ENCODE data around the gene SLC16A6. TPM values are rescaled to one million over a fixed set of nuclear protein-coding genes. Genes with fewer than 3 reads are reported as not detected.
"Not testable (repeated sequence)": the region's sequence is repeated elsewhere in the genome, so short reads cannot be mapped to it uniquely, and the experiment has no call there.

SLC16A6 gene
- total and polyA plus RNA-seq, 2 of the 4 experiments (the other 2 are of a cell fraction) = 0.22 to 0.54 TPM

DNA sequence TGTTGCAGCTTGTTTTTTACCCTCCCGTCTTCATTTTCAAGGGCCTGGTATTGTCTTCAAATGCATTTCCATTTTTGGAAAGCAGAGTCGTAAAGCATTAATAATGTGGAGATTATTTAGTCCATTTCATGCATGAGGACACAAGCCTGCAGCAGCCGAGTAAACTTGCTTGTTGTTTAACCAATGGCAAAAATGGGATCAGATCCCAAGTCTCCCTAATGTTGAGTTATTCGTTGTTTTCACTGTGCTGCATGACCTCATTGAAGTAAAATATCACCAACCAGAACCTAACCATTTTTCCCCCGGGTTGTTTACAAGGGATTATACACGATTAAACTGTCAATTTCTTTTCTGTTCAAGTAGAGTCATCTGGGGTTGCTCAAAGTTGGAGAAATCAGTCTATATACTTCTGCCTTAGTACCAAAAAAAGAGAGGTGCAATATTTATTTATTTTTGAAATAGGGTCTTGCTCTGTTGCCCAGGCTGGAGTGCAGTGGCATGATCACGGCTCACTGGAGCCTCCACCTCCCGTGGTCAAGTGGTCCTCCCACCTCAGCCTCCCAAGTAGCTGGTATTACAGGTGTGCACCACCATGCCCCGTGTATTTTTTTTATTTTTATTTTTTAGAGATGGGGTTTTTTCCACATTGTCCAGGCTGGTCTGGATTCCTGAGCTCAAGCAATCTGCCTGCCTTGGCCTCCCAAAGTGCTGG, 30.7 kb downstream of the SLC16A6 start (continued):
- no peak for TF ChIP-seq SMC3 (IDR thresholded peaks at IDR 0.05; ENCODE audit: low read depth, low read length)

DNA sequence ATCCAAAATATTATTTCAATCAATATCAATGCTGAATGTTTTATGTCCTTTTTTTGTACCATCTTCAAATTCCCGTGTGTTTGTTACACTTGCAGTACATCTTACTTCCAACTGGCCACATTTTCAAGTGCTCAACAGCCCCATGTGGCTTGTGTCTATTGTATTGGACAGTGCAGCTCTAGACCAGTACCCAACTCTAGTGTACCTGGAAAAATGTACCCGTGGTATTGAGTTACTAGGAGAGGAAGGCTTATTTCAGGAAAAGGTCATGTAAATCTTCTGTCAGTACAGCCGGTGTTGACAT, 31.3 kb downstream of the SLC16A6 start:
- H3K27ac ChIP-seq (ENCODE audit: insufficient read depth, low read length); H3K18ac ChIP-seq (ENCODE audit: low read depth, low read length); BruUV-seq (replicated peaks); H3K14ac ChIP-seq (replicated peaks; ENCODE audit: low read depth, low read length); H4K91ac ChIP-seq (ENCODE audit: insufficient read depth, low read depth, low read length); H3K56ac ChIP-seq (ENCODE audit: extremely low read depth, insufficient read depth, low read length); CTCF ChIA-PET; ATAC-seq (ENCODE audit: low read depth); H3K9me3 ChIP-seq (ENCODE audit: control insufficient read depth, insufficient read depth, low read length); H3K79me1 ChIP-seq (ENCODE audit: low read depth in 1 of 2, low read length in 2 of 2); H3K4me2 ChIP-seq (ENCODE audit: low read depth, low read length); H2AFZ ChIP-seq (replicated peaks; ENCODE audit: low read length, poor library complexity); H2BK120ac ChIP-seq (ENCODE audit: low read depth, low read length); H2BK20ac ChIP-seq (ENCODE audit: low read depth, low read length); H3K4me3 ChIP-seq (ENCODE audit: insufficient read depth, low read depth, low read length); H2BK15ac ChIP-seq (ENCODE audit: low read depth, low read length); H2AK9ac ChIP-seq (replicated peaks; ENCODE audit: low read depth, low read length, poor library complexity); H3K27me3 ChIP-seq (ENCODE audit: control insufficient read depth, insufficient read depth, low read length); dilution Hi-C loops (cut with HindIII; ENCODE audit: low sequenced_read_pairs, unreplicated experiment); POLR2A ChIA-PET (ENCODE audit: unreplicated experiment); H2BK5ac ChIP-seq (ENCODE audit: low read depth, low read length, poor library complexity, severe bottlenecking); H3K4me1 ChIP-seq (ENCODE audit: control insufficient read depth, insufficient read depth, low read length); H3K9ac ChIP-seq (ENCODE audit: low read depth, low read length); H2AK5ac ChIP-seq (ENCODE audit: low read depth, low read length); H3K9me1 ChIP-seq (ENCODE audit: insufficient read depth, low read length); DNase-seq; H3K36me3 ChIP-seq (ENCODE audit: control insufficient read depth, insufficient read depth, low read length); H4K20me1 ChIP-seq (ENCODE audit: insufficient read depth, low read length); H3K4ac ChIP-seq (ENCODE audit: low read depth, low read length); intact Hi-C loops (cut with micrococcal nuclease): not testable (repeated sequence)
- peak overlapping the region in 1 of 2 experiments; percentile 40; a peak in 1 of 4 replicates for H4K8ac ChIP-seq (ENCODE audit: low read depth in 2 of 2, low read length in 2 of 2)
- 0 out of 2 replicates have a peak overlapping the region, but pooled peaks have one; percentile 57 for H3K23ac ChIP-seq (ENCODE audit: low read depth, low read length)
- WGBS, 2 experiments (ENCODE audit: extremely low coverage in 2 of 2, insufficient read length in 1 of 2) = no CpG with 5 or more reads among the region's 3 CpGs
- peak overlapping the region; percentile 62; the same call in 1 of the 2 replicates for H4K5ac ChIP-seq (ENCODE audit: low read depth, low read length)
- in situ Hi-C loops (cut with MboI; ENCODE audit: low sequenced_read_pairs) = loop anchor here (25.0 kb wide), 1 partner anchor 503 kb away; no protein-coding TSS in a partner anchor

DNA sequence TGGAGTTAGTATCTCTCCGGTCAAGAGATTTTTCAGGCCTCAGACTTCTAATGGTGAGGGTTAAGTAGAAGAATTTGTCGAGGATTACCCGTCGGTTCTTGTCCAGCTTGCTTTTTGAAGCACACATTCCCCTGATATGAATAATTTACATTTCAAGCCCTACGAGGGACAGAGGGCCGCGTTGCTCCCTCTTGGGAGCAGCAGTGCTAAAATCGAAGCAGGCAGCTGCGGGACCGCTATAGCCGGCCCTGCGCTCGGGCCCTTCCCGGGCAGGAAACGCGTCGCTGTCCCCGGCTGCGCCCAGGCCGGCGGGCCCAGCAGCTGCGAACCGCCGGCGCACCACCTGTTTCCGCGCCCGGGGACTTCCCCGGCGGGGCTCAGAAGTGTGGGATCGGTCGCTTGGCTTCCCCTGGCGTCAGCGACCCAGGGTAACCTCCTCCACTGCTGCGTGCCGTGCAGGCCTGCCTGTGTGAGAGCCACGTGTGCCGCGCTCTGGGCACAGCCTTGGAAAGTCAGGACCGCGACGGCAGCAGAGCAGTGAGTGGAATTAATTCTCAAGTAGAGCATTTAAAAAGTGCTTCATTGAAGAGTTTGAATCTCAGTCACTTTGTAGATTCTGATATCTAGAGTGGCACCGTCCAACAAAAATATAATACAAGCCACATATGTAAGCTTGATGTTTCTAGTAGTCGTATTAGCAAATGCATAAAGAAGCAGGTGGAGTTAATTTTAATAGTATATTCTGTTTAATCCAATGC, 31.9 kb downstream of the SLC16A6 start:
- H2AK5ac ChIP-seq (ENCODE audit: low read depth, low read length); dilution Hi-C loops (cut with HindIII; ENCODE audit: low sequenced_read_pairs, unreplicated experiment); H3K36me3 ChIP-seq (ENCODE audit: control insufficient read depth, insufficient read depth, low read length); intact Hi-C loops (cut with micrococcal nuclease); H3K27me3 ChIP-seq (ENCODE audit: control insufficient read depth, insufficient read depth, low read length); H2AK9ac ChIP-seq (replicated peaks; ENCODE audit: low read depth, low read length, poor library complexity); H3K9me3 ChIP-seq (ENCODE audit: control insufficient read depth, insufficient read depth, low read length); H3K27ac ChIP-seq (ENCODE audit: insufficient read depth, low read length); H2BK15ac ChIP-seq (ENCODE audit: low read depth, low read length); H4K91ac ChIP-seq (ENCODE audit: insufficient read depth, low read depth, low read length); H3K14ac ChIP-seq (replicated peaks; ENCODE audit: low read depth, low read length); H2BK20ac ChIP-seq (ENCODE audit: low read depth, low read length); H3K4me1 ChIP-seq (ENCODE audit: control insufficient read depth, insufficient read depth, low read length); BruUV-seq (replicated peaks); H4K20me1 ChIP-seq (ENCODE audit: insufficient read depth, low read length); H3K4ac ChIP-seq (ENCODE audit: low read depth, low read length); H3K9me1 ChIP-seq (ENCODE audit: insufficient read depth, low read length); POLR2A ChIA-PET (ENCODE audit: unreplicated experiment); H2BK120ac ChIP-seq (ENCODE audit: low read depth, low read length); H3K79me1 ChIP-seq (ENCODE audit: low read depth in 1 of 2, low read length in 2 of 2): not testable (repeated sequence)
- Histone ChIP-seq H3K4me2 (ENCODE audit: low read depth, low read length) (peak overlapping the region; percentile 51), H4K5ac (ENCODE audit: low read depth, low read length) (peak overlapping the region; percentile 82; the same call in 1 of the 2 replicates), H3K23ac (ENCODE audit: low read depth, low read length) (peak overlapping the region; percentile 59; the same call in 1 of the 2 replicates), H3K9ac (ENCODE audit: low read depth, low read length) (peak overlapping the region; percentile 48; the same call in 1 of the 2 replicates), H3K4me3 (ENCODE audit: insufficient read depth, low read depth, low read length) (0 out of 2 replicates have a peak overlapping the region, but pooled peaks have one; percentile 5), H2BK5ac (ENCODE audit: low read depth, low read length, poor library complexity, severe bottlenecking) (peak overlapping the region; percentile 47), H2AFZ (replicated peaks; ENCODE audit: low read length, poor library complexity) (peak overlapping the region; percentile 68), H4K8ac (ENCODE audit: low read depth in 2 of 2, low read length in 2 of 2) (peak overlapping the region; percentile 60 to 86; a peak in 3 of 4 replicates), H3K56ac (ENCODE audit: extremely low read depth, insufficient read depth, low read length) (peak overlapping the region; percentile 14; the same call in 1 of the 2 replicates), H3K18ac (ENCODE audit: low read depth, low read length) (peak overlapping the region; percentile 29; the same call in 1 of the 2 replicates)
- WGBS, 2 experiments (ENCODE audit: extremely low coverage in 2 of 2, insufficient read length in 1 of 2) = 0% methylated on average over 8 of the region's 44 CpGs; no CpG with 5 or more reads in 1 of the 2 experiments
- in situ Hi-C loops (cut with MboI; ENCODE audit: low sequenced_read_pairs) = loop anchor here (25.0 kb wide), 1 partner anchor 503 kb away; no protein-coding TSS in a partner anchor
- ATAC-seq (ENCODE audit: low read depth) = peak; percentile 93
- CTCF ChIA-PET = interaction anchor here (0.6 to 1.3 kb wide), 2 partner anchors 140 to 194 kb away, joined by 3 to 4 read pairs; no protein-coding TSS in a partner anchor
- DNase-seq = peak; percentile 51
